T-helper 1 cell treated with Interleukin-12 subunit alpha and Interleukin-12 subunit beta and Interleukin-4 antibody, amounts not matched to agents 30 μg/mL and 1 μg/mL, for 36 hours (primary cell): ENCODE measurements around the gene FEM1B.

ENCODE experiments used
- H3K27ac Mint-ChIP-seq: one replicate; pipeline ENCODE4 v1.8.0; 2021; ENCODE audit warnings: mild to moderate bottlenecking, mixed read lengths
- H3K27me3 Mint-ChIP-seq: one replicate; pipeline ENCODE4 v1.8.0; 2021; ENCODE audit warnings: low read depth, mixed read lengths
- H3K36me3 Mint-ChIP-seq: one replicate; pipeline ENCODE4 v1.8.0; 2021; ENCODE audit warnings: low read depth, mixed read lengths
- H3K4me1 Mint-ChIP-seq: one replicate; pipeline ENCODE4 v1.8.0; 2021; ENCODE audit warnings: low read depth, mixed read lengths
- H3K4me3 Mint-ChIP-seq: one replicate; pipeline ENCODE4 v1.8.0; 2021; ENCODE audit warnings: mild to moderate bottlenecking, moderate library complexity, mixed read lengths
- H3K9me3 Mint-ChIP-seq: one replicate; pipeline ENCODE4 v1.8.0; 2021; ENCODE audit warnings: mixed read lengths

Gene FEM1B

GRCh38 chr15:68315035-68315434, 37.5 kb downstream of the FEM1B start:
- H3K4me3 Mint-ChIP-seq = no peak overlapping the region
- no peaks in the 10 kb centered on the region for H3K4me1 Mint-ChIP-seq
- H3K9me3 Mint-ChIP-seq = no peaks in the 10 kb centered on the region
- no peaks in the 10 kb centered on the region for H3K36me3 Mint-ChIP-seq
- H3K27ac Mint-ChIP-seq = no peak overlapping the region
- peaks cover 7% of the 10 kb centered on the region for H3K27me3 Mint-ChIP-seq

- no peaks in the 10 kb centered on the region for H3K36me3 Mint-ChIP-seq
Observed at GRCh38 chr15:68315495-68316031, 38.0 kb downstream of the FEM1B start.

GRCh38 chr15:68316061-68316804, 38.7 kb downstream of the FEM1B start:
- no peaks in the 10 kb centered on the region for H3K9me3 Mint-ChIP-seq

More at GRCh38 chr15:68315495-68316031, 38.0 kb downstream of the FEM1B start:
- peaks cover 7% of the 10 kb centered on the region for H3K27me3 Mint-ChIP-seq
- no peaks in the 10 kb centered on the region for H3K9me3 Mint-ChIP-seq
- H3K27ac Mint-ChIP-seq = no peak overlapping the region
- H3K4me3 Mint-ChIP-seq = no peak overlapping the region
- no peaks in the 10 kb centered on the region for H3K4me1 Mint-ChIP-seq

GRCh38 chr15:68317281-68318007, 39.9 kb downstream of the FEM1B start:
- Mint-ChIP-seq H3K9me3 (no peaks in the 10 kb centered on the region), H3K27me3 (peaks cover 16% of the 10 kb centered on the region), H3K36me3 (no peaks in the 10 kb centered on the region)

More at GRCh38 chr15:68316061-68316804, 38.7 kb downstream of the FEM1B start:
- Mint-ChIP-seq H3K27me3 (peaks cover 7% of the 10 kb centered on the region), H3K36me3 (no peaks in the 10 kb centered on the region), H3K4me3 (no peak overlapping the region), H3K27ac (no peak overlapping the region), H3K4me1 (no peaks in the 10 kb centered on the region)

GRCh38 chr15:68318008-68318835, 40.7 kb downstream of the FEM1B start:
- Mint-ChIP-seq H3K4me1 (no peaks in the 10 kb centered on the region), H3K36me3 (no peaks in the 10 kb centered on the region), H3K27me3 (peaks cover 21% of the 10 kb centered on the region), H3K9me3 (no peaks in the 10 kb centered on the region), H3K4me3 (no peak overlapping the region), H3K27ac (no peak overlapping the region)

More at GRCh38 chr15:68317281-68318007, 39.9 kb downstream of the FEM1B start:
- H3K27ac Mint-ChIP-seq = no peak overlapping the region
- H3K4me3 Mint-ChIP-seq = no peak overlapping the region
- H3K4me1 Mint-ChIP-seq = no peaks in the 10 kb centered on the region

- Mint-ChIP-seq H3K4me1 (no peaks in the 10 kb centered on the region), H3K27me3 (peaks cover 21% of the 10 kb centered on the region), H3K4me3 (no peak overlapping the region), H3K36me3 (no peaks in the 10 kb centered on the region), H3K9me3 (no peaks in the 10 kb centered on the region), H3K27ac (no peak overlapping the region)
Observed at GRCh38 chr15:68318931-68319909, 41.7 kb downstream of the FEM1B start.

GRCh38 chr15:68319997-68320396, 42.5 kb downstream of the FEM1B start:
- peaks cover 18% of the 10 kb centered on the region for H3K27me3 Mint-ChIP-seq
- no peaks in the 10 kb centered on the region for H3K9me3 Mint-ChIP-seq
- H3K4me1 Mint-ChIP-seq = no peaks in the 10 kb centered on the region
- H3K4me3 Mint-ChIP-seq = no peak overlapping the region
- H3K36me3 Mint-ChIP-seq = no peaks in the 10 kb centered on the region
- H3K27ac Mint-ChIP-seq = no peak overlapping the region

GRCh38 chr15:68321229-68321628, 43.7 kb downstream of the FEM1B start:
- H3K4me1 Mint-ChIP-seq = peaks cover 2% of the 10 kb centered on the region

GRCh38 chr15:68322796-68323195, 45.3 kb downstream of the FEM1B start:
- Mint-ChIP-seq H3K4me3 (no peak overlapping the region), H3K27me3 (peaks cover 22% of the 10 kb centered on the region)

More at GRCh38 chr15:68321229-68321628, 43.7 kb downstream of the FEM1B start:
- Mint-ChIP-seq H3K4me3 (no peak overlapping the region), H3K27me3 (peaks cover 21% of the 10 kb centered on the region), H3K9me3 (no peaks in the 10 kb centered on the region), H3K36me3 (no peaks in the 10 kb centered on the region), H3K27ac (no peak overlapping the region)

GRCh38 chr15:68325726-68326125, 48.2 kb downstream of the FEM1B start:
- Mint-ChIP-seq H3K36me3 (no peaks in the 10 kb centered on the region), H3K27me3 (peaks cover 27% of the 10 kb centered on the region), H3K4me3 (no peak overlapping the region), H3K27ac (no peak overlapping the region), H3K9me3 (no peaks in the 10 kb centered on the region), H3K4me1 (peaks cover 30% of the 10 kb centered on the region)

More at GRCh38 chr15:68322796-68323195, 45.3 kb downstream of the FEM1B start:
- no peaks in the 10 kb centered on the region for H3K36me3 Mint-ChIP-seq
- no peaks in the 10 kb centered on the region for H3K9me3 Mint-ChIP-seq
- H3K27ac Mint-ChIP-seq = no peak overlapping the region
- H3K4me1 Mint-ChIP-seq = peaks cover 15% of the 10 kb centered on the region

- H3K27ac Mint-ChIP-seq = peak overlapping the region; percentile 55
- peaks cover 29% of the 10 kb centered on the region for H3K27me3 Mint-ChIP-seq
- H3K4me3 Mint-ChIP-seq = peak overlapping the region; percentile 23
- peaks cover 30% of the 10 kb centered on the region for H3K4me1 Mint-ChIP-seq
- H3K9me3 Mint-ChIP-seq = no peaks in the 10 kb centered on the region
- no peaks in the 10 kb centered on the region for H3K36me3 Mint-ChIP-seq
Observed at GRCh38 chr15:68326711-68327354, 49.3 kb downstream of the FEM1B start.

GRCh38 chr15:68328443-68328842, 50.9 kb downstream of the FEM1B start:
- Mint-ChIP-seq H3K36me3 (no peaks in the 10 kb centered on the region), H3K4me3 (no peak overlapping the region), H3K9me3 (no peaks in the 10 kb centered on the region), H3K27me3 (peaks cover 22% of the 10 kb centered on the region), H3K4me1 (peaks cover 30% of the 10 kb centered on the region), H3K27ac (peak overlapping the region; percentile 46)

- peaks cover 35% of the 10 kb centered on the region for H3K4me1 Mint-ChIP-seq
- H3K36me3 Mint-ChIP-seq = no peaks in the 10 kb centered on the region
- H3K4me3 Mint-ChIP-seq = no peak overlapping the region
- H3K27ac Mint-ChIP-seq = no peak overlapping the region
- H3K27me3 Mint-ChIP-seq = peaks cover 26% of the 10 kb centered on the region
- H3K9me3 Mint-ChIP-seq = no peaks in the 10 kb centered on the region
Observed at GRCh38 chr15:68328964-68329363, 51.4 kb downstream of the FEM1B start.
